HG03432 (cell line): ENCODE results near the gene OIT3.

Experiments
- ATAC-seq: cut with Tn5 transposase; IDR thresholded peaks from one replicate; pipeline ENCODE4 v1.9.1; 2021; ENCODE audit warnings: mild to moderate bottlenecking, moderate library complexity; ENCODE audit not compliant: unreplicated experiment

OIT3 gene

DNA sequence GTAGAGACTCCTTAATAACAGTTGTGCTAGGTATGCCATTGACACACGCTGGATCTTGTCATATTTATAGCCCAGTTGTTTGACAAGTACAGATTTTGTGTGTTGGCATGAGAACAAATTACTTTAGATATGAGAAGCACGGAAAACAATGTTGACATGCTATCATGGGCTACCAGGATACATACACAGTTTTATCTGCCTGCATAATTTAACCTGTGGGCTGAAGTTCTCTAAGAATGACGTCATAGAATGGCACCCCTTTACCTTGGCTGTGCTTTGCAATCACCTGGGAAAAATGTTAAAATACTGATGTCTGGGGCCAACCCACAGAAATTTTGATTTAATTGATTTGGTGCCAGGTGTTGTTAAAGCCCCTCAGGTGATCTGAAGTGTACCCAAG, 58.2 kb downstream of the OIT3 start:
- ATAC-seq = no peak

DNA sequence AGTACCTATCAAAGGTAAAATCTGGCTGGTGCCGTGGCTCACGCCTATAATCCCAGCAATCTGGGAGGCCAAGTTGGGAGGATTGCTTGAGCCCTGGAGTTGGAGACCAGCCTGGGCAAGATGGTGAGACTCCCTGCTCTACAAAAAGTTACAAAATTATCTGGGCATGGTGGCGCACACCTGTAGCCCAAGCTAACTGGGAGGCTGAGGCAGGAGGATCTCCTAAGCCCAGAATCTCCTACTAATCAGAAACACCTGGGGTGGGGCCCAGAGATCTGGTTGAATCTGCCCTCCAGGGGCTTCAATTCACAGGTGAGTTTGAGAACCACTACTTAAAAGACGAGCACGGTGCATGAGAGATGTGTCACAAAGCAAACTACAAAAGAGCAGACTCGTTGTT, 58.6 kb downstream of the OIT3 start:
- no peak for ATAC-seq

DNA sequence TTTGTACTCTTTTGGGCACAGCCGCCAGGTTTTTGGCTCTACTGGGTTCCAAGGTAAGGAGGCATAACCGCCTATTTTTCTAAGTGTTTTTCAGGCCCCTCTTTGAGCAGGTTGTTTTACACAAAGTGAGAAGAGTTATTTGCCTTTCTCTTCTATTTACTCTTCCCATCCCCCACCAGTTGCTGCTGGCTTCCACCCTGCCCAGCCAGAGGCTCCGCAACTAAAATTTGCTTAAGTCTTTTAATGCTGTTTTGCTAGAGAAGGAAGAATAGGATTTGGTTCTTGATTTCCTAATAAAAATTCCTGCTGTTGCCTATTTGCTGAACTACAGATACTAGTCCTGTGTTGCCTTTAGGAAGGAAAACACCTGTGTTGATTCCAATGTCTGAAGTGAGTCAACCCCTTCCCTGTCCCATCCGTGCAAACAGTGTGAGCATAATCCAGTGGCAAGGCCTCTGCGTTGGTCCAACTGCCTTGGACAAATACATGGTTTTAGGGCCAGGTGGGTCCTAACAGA, 59.2 kb downstream of the OIT3 start:
- no peak for ATAC-seq

DNA sequence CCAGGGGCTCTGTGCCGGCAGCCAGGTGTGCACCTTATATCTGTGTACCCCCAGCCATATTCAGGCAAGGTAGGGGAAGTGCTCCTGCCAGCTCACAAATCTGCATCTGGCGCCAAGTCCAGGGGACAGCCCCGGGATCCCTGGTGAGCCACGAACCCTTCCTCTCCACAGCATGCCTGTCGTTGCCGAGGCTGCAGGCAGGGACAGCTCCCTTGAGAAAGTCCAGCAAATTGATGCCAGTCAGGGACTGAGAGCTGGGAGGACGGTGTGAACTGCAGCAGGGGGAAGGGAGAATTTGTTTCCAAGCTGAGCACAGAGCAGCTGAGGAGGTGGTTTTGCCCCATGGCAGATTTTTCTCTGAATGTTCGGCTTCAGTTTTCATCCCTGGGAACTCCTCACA, 60.1 kb downstream of the OIT3 start:
- no peak for ATAC-seq

DNA sequence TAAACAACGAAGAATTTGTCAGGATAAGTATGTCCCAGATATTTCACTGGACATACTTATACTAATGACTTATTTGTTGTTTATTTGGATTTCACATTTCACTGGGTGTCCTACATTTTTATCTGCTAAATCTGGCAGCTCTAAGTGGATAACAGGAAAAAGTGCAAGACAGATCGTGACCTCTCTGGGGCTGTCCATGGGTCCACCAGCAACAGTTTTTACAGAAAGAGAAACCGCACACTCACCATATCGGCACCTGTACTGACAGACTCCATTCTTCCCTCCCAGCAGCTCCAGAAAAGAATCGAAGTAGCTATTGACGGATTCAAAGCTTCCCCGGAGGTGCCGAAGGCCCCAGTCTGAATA, 60.7 kb downstream of the OIT3 start:
- ATAC-seq = no peak

DNA sequence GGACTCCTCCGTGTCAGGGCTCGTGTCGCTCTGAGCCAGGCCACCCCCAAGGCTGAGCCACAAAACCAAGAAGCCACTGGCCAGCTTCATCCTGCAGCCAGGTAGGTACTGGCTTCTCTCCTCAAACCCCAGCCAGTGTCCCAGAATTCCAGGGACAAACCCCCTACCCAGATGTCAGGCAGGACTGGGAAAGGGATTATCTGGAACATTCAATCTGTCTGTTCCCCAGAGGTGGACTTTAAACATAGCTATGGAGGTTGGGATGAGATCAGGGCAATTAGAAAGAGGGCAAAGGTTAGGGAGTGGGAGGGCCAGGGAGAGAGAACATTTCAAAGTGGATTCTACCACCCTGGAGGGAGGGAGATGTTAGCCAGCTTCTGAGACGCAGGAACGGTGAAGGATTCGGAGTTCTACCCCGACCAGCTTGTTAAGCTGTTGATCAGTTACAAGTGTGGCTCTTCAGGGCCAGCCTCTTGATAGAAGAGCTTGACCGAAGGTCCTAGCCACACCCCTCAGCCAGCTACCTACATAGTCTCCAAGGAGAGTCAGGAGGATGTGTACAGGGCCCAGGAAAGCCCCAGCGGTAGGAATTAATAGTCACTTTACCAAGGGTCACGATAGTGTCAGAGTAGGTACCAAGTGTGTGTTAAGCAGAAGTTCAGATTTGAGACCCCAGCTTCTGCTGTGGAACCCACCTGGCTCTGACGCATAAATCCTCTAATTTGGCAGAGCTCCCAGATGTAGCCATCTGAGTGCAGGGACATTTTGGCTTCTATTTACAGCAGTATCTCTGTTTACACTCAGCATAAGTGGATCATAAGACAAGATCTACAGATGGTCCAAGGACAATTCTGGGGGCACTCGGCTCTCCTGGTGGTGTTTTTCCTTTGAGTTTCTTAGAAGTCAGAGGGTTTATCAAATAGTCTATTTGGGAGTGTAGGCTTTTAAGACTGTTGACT, 61.3 kb downstream of the OIT3 start, which contains the start of gene PLA2G12B:
TSS of gene PLA2G12B (minus strand) at position 211 of the 959 bp plus-strand sequence. CDS start at position 90, 121 bp downstream.
- ATAC-seq = no peak

DNA sequence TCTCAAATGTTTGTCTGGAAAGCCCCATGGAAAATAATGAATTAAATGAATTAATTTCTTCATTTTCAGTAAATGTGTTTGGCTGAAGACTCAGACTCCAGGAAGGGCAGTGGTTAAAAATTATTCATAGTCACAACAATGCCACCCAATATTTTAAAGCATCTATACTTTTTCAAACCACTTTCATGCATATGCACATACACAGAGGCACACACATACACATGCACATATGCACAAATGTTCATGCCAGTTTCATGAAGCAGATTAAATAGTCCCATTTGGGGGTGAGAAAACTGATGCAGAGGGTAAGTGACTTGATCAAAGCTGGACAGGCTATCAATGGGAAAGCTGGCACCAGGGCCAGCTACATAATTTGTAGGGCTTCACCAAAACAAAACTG, 62.5 kb downstream of the OIT3 start:
- no peak for ATAC-seq

DNA sequence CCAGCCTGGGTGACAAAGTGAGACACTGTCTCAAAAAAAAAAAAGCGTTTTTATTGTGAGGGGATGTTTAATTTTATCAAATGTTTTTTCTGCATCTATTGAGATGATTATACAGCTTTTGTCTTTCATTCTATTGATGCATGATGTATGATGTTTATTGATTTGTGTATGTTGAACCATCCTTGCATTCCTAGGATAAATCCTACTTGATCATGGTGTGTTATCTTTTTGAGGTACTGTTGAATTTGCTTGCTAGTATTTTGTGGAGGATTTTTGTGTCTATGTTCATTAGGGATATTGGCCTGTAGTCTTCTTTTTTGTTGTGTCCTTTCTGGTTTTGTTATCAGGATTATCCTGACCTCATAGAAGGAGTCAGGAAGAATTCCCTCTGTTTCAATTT, 83.3 kb downstream of the OIT3 start:
- ATAC-seq = no peak

DNA sequence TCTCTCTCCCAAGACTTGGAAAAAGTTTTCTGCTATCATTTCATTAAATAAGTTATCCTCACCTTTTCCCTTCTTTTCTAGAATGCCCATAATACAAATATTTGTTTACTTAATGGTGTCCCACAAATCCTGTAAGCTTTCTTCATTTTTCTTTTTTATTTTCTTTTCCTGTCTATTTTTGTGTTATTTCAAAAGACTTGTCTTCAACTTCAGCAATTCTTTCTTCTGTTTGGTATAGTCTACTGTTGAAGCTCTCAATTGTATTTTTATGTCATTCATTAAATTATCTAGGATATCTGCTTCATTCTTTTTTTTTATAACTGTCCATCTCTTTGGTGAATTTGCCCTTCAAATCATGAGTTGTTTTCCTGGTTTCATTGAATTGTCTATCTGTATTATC, 86.2 kb downstream of the OIT3 start:
- ATAC-seq = no peak

DNA sequence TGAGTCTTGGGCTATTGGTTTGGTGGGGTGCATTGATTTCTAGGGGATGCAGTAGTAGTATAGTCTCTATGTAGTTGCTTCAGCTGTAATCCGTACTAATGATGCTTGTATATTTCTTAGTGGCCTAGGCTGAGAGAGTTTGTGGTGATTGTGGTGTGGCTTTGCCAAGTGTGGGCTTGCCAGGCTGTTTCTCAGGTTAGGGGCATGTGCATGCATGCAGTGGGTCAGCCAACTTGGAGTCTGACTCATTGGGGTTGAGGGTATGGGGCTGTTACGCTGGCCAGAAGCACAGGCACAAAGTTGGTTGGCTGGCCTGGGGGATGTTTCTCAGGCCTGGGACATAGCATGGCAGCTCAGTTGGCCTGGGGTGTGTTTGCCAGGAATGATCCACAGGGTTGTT, 86.8 kb downstream of the OIT3 start:
- ATAC-seq = no peak

DNA sequence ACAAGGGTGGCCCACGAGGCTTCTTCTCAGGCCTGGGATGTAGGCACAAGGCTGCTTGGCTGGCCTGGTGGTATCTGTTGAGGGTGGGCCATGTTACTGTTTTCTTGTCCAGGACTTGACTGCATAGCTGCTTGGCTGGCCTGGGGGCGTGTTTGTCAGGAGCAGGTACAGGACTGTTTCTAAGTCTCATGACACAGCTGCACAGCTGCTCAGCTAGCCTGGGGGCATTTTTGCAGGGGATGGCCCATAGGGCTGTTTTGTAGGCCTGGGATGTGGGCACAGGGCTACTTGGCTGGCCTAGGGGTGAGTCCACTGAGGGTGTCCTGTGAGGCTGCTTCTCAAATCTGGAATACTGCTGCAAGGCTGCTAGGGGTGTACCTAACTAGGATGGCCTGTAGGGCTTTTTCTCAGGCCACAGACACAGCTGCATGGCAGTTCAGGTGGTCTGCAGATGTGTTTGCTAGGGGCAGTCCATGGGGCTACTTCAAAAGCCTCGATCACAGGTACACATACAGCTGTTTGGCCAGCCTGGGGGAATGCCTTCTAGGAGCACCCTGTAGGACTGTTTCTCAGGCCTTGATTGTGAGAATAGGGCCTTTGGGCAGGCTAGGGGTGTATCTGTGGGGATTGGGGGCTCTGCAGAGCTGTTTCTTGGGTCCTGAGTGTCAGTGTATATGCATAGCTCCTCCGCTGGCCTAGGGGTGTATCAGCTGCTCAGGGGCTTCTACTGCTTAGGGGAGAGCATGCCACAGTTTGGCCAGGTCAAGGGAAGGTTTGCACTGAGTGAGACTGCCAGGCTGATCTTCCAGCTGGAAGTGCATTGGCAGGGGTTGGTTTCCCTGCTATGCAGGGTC, 87.7 kb downstream of the OIT3 start:
- no peak for ATAC-seq

DNA sequence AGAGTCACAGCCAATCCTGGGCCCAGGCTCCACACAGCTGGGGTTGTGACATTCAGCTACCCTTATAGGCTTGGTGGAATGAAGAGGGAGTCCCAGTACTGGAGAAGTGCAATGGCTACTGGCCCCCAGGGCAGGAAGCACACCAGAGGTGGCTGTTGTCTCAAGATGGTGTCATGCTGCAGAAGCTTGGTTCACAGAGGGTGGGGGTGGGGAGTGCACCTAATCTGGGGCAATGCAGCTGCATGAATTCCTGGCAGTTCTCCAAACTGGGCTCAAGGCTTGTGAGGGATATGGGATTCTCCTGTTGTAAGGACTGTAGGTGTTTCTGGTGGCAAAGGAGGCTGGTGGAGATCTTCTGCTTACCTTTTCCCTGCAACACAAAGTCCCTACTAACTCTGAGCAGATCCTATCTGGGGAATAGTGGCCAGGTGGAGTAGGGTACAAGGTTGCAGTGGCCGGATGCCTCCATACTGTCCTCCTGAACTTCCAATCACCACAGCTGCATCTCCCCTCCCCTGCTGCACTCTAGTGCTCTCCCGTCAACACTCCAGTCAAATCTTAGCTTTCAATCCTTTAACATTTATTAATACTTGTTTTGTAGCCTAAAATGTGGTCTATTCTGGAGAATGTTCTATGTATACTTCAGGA, 88.5 kb downstream of the OIT3 start:
- ATAC-seq = no peak
